Adrenal gland (tissue), 5 donors: ENCODE data around the gene HFM1.
"Not testable (repeated sequence)": the region's sequence is repeated elsewhere in the genome, so short reads cannot be mapped to it uniquely, and the experiment has no call there.

Experiments used
- POLR2A ChIP-seq, 2 donors: fragments of 450-650 bp; IDR thresholded peaks; one replicate each; pipeline ENCODE4 v1.6.1; 2017; ENCODE audit warnings: antibody characterized with exemption in 2 of 2, mild to moderate bottlenecking in 2 of 2, moderate library complexity in 1 of 2
- TF ChIP-seq, protein P1 (sequence below), 6 experiments: fragments of 450-650 bp in 4 of 6; fragments of 200-600 bp in 2 of 6; sonication (generic) in 1 of 6; IDR thresholded peaks; 1 replicate in 5 of 6; 2 replicates in 1 of 6; pipeline versions ENCODE4 v1.5.1 to v1.8.0; 2016 to 2021; ENCODE audit warnings: antibody characterized with exemption in 6 of 6, mild to moderate bottlenecking in 2 of 6, moderate library complexity in 1 of 6
- donor health status: DM: no; HTN: no; CAD: no.

DNA sequence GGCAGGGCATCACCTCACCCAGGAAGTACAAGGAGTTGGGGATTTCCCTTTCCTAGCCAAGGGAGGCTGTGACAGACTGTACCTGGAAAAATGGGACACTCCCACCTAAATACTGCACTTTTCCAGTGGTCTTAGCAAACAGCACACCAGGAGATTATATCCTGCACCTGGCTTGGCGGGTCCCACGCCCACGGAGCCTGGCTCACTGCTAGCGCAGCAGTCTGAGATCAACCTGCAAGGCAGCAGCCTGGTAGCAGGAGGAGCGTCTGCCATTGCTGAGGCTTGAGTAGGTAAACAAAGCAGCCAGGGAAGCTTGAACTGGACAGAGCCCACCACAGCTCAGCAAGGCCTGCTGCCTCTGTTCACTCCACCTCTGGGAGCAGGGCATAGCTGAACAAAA is 37.3 kb upstream of the HFM1 start:
- TF ChIP-seq, protein P1, sequence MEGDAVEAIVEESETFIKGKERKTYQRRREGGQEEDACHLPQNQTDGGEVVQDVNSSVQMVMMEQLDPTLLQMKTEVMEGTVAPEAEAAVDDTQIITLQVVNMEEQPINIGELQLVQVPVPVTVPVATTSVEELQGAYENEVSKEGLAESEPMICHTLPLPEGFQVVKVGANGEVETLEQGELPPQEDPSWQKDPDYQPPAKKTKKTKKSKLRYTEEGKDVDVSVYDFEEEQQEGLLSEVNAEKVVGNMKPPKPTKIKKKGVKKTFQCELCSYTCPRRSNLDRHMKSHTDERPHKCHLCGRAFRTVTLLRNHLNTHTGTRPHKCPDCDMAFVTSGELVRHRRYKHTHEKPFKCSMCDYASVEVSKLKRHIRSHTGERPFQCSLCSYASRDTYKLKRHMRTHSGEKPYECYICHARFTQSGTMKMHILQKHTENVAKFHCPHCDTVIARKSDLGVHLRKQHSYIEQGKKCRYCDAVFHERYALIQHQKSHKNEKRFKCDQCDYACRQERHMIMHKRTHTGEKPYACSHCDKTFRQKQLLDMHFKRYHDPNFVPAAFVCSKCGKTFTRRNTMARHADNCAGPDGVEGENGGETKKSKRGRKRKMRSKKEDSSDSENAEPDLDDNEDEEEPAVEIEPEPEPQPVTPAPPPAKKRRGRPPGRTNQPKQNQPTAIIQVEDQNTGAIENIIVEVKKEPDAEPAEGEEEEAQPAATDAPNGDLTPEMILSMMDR (IDR thresholded peaks at IDR 0.05): not testable (repeated sequence)
- not testable (repeated sequence) for TF ChIP-seq POLR2A (IDR thresholded peaks at IDR 0.05)
